Raji (cell line): ENCODE data around the gene ACACA.

Experiments used
- POLR2A ChIP-seq: IDR thresholded peaks from 2 replicates; pipeline ENCODE4 v1.6.1; 2011; ENCODE audit warnings: low read depth, low read length, control low read depth; ENCODE audit not compliant: insufficient read depth

ACACA gene

GRCh38 chr17:37123386-37123785 lies 283.2 kb downstream of the ACACA start:
- no peak for TF ChIP-seq POLR2A

GRCh38 chr17:37121616-37122015 lies 285.0 kb downstream of the ACACA start:
- TF ChIP-seq POLR2A: no peak

GRCh38 chr17:37118366-37119137 lies 288.1 kb downstream of the ACACA start:
- no peak for TF ChIP-seq POLR2A

- no peak for TF ChIP-seq POLR2A
Measured at GRCh38 chr17:37117373-37118142, 289.1 kb downstream of the ACACA start.

GRCh38 chr17:37116671-37117185 lies 289.9 kb downstream of the ACACA start:
- no peak for TF ChIP-seq POLR2A

GRCh38 chr17:37111329-37111728 lies 295.3 kb downstream of the ACACA start:
- TF ChIP-seq POLR2A: no peak

GRCh38 chr17:37110746-37111145 lies 295.9 kb downstream of the ACACA start:
- no peak for TF ChIP-seq POLR2A

GRCh38 chr17:37109731-37110710 lies 296.6 kb downstream of the ACACA start:
- TF ChIP-seq POLR2A: no peak

- no peak for TF ChIP-seq POLR2A
Measured at GRCh38 chr17:37109106-37109505, 297.5 kb downstream of the ACACA start.

- no peak for TF ChIP-seq POLR2A
Measured at GRCh38 chr17:37107406-37108083, 299.1 kb downstream of the ACACA start.

- TF ChIP-seq POLR2A: no peak
Measured at GRCh38 chr17:37106049-37106448, 300.6 kb downstream of the ACACA start.

GRCh38 chr17:37103231-37103630 lies 303.4 kb downstream of the ACACA start:
- no peak for TF ChIP-seq POLR2A

- TF ChIP-seq POLR2A: no peak
Measured at GRCh38 chr17:37101306-37101705, 305.3 kb downstream of the ACACA start.

- no peak for TF ChIP-seq POLR2A
Measured at GRCh38 chr17:37100231-37100630, 306.4 kb downstream of the ACACA start.
